HG03103 (cell line): ENCODE measurements around the gene DNAJC30.
"Not testable (repeated sequence)": the region's sequence is repeated elsewhere in the genome, so short reads cannot be mapped to it uniquely, and the experiment has no call there.

Source experiments
- ATAC-seq: cut with Tn5 transposase; IDR thresholded peaks from one replicate; pipeline ENCODE4 v1.9.1; 2021; ENCODE audit warnings: low read depth; ENCODE audit not compliant: unreplicated experiment

The DNAJC30 gene

GRCh38 chr7:73683056-73683787 is at the start of gene DNAJC30, which contains the start of gene BUD23:
Gene DNAJC30, minus strand, starts transcription at chr7:73683453. Its CDS starts 30 bp downstream, at chr7:73683423.
Gene BUD23, plus strand, starts transcription at chr7:73683597. Its CDS starts 29 bp downstream, at chr7:73683626.
- peak; percentile 89 for ATAC-seq

GRCh38 chr7:73732397-73732796 is 49.1 kb upstream of the DNAJC30 start:
- no peak for ATAC-seq

DNA sequence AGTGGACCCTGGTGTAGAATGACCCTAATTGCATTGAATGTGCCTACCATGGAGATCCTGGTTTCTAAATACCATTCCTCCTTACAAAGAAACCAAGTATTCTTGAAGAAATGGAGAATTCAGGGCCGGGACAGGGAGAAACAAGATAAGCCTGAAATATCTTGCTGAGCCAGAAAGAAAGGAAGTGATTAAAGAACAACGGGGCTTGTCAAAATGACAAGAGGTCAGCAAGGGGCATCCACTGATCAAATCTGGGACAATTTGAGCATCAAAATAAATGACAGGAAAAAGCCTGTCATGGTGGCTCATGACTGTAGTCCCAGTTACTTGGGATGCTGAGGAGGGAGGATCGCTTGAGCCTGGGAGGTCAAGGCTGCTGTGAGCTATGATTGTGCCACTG is 47.2 kb upstream of the DNAJC30 start:
- ATAC-seq = no peak

DNA sequence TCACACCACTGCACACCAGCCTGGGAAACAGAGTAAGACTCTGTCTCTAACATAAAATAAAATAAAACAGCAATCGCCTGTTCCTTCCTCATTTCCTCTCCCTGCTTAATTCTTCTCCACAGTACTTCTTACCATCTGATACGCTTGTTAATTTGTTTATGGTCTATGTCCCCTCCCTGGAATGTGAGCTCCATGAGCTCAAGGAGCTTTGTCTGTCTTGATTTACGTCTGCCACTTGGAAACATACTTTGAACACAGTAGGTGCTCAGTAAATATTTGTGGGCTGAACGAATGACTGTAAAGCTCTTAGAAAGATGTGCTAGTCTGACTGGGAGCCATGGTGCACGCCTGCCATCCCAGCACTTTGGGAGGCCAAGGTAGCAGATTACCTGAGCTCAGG is 45.3 kb upstream of the DNAJC30 start:
- ATAC-seq = no peak

GRCh38 chr7:73727952-73728351 is 44.7 kb upstream of the DNAJC30 start:
- ATAC-seq = no peak

DNA sequence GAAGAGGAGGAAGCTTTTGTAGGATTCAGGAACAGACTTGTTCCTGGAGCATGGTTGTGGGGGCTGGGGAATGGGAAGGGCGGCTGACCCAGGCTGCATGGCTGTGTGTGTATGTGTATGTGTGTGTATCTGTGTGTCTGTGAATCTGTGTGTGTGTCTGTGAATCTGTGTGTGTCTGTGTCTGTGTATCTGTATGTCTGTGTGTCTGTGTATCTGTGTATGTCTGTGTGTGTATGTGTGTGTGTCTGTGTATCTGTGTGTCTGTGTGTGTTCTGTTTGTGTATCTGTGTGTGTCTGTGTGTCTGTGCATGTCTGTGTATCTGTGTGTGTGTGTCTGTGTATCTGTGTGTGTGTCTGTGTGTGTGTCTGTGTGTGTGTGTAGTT is 42.8 kb upstream of the DNAJC30 start:
- ATAC-seq = no peak

GRCh38 chr7:73723813-73724212 is 40.6 kb upstream of the DNAJC30 start:
- ATAC-seq = no peak

- no peak for ATAC-seq
These were observed 39.5 kb upstream of the DNAJC30 start for GRCh38 chr7:73722785-73723184.

- not testable (repeated sequence) for ATAC-seq
These were observed 38.9 kb upstream of the DNAJC30 start for GRCh38 chr7:73722182-73722581.

DNA sequence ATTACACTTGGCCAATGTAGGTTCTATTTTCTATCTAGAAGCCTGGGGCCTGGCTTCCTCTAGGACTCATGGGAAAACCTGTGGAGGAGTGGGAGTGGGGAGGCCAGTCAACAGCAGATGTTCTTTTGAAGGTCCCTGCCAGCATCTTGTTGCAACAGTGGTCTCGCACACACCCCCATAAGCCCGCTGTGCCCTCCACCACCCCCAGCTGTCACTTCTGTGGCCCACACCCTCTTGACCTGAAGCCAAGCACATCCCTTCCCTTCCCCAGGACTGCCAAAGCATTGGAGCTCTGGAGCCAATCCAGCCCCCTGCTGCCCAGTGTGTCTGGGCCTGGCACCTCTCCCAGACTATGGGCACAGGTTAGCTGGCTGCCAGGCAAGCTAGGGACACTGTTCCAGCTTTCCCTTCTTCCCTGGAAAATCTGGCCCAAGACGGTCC is 38.1 kb upstream of the DNAJC30 start:
- no peak for ATAC-seq

DNA sequence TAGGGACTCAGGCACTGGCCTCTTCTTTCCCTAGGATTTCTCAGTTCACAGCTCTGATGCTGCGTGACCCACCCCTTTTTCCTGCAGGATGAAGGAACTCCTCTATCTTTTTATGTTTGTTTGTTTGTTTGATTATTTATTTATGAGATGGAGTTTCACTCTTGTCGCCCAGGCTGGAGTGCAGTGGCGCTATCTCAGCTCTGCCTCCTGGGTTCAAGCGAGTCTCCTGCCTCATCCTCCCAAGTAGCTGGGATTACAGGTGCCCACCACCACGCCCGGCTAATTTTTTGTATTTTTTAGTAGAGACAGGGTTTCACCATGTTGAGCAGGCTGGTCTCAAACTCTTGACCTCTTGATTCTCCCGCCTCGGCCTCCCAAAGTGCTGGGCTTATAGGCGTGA is 37.2 kb upstream of the DNAJC30 start:
- not testable (repeated sequence) for ATAC-seq

DNA sequence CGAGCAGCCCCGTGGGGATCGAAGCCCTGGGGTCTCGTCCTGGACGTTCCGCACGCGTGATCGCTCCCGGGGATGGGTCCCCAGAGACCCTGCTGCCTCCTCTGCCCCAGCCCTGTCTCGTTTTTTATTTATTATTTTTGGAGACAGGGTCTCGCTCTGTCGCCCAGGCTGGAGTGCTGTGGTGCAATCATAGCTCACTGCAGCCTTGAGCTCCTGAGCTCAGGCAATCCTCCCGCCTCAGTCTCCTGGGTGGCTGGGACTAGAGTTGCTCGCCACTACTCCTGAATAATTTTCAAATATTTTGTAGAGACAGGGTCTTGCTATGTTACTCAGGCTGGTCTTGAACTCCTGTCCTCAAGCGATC is 36.5 kb upstream of the DNAJC30 start:
- peak; percentile 7 for ATAC-seq

GRCh38 chr7:73718905-73719805 is 35.9 kb upstream of the DNAJC30 start, which contains the start of gene STX1A:
Gene STX1A, minus strand, starts transcription at chr7:73719669. Its CDS starts 38 bp downstream, at chr7:73719631.
- ATAC-seq = peak; percentile 54

DNA sequence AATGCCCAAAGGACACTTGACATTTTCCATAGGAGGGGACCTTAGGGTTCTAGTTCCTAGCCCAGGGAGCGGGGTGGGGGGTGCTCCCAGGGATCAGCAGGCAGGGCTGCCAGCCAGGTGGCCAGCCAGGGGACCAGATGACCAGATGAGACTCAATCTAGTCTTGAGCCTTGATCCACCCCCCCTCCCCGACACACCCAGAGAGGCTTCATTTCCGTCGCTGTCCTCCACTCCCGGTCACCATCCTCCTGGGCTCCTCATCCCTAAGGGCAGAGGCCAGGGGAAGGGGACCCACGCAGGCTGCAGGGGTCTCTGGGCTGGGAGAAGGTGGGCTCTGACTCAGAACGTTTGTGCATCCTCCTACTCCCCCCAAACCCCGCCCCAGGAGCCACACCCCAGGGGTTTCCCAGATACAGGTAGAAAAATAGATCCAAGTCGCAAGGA is 35.2 kb upstream of the DNAJC30 start:
- ATAC-seq = no peak

DNA sequence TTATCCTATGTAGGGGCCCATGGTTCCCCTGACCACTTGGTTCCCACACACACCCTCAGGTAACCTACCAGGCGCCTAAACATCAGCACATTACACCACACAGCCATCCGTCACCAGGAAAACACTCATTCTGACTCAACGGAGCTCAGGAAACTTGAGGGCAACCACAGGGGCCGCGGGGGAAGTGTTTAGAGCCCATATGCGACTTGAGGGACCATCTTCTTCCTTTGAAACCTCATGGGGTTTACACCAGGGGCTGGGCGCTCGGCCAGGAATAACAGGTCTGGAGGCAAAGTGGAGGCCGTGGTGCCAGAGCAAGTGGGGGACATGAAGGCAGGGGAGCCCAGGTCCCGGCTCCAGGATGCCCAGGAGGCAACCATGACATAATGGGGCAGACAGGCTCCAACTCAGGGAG is 34.7 kb upstream of the DNAJC30 start:
- no peak for ATAC-seq

DNA sequence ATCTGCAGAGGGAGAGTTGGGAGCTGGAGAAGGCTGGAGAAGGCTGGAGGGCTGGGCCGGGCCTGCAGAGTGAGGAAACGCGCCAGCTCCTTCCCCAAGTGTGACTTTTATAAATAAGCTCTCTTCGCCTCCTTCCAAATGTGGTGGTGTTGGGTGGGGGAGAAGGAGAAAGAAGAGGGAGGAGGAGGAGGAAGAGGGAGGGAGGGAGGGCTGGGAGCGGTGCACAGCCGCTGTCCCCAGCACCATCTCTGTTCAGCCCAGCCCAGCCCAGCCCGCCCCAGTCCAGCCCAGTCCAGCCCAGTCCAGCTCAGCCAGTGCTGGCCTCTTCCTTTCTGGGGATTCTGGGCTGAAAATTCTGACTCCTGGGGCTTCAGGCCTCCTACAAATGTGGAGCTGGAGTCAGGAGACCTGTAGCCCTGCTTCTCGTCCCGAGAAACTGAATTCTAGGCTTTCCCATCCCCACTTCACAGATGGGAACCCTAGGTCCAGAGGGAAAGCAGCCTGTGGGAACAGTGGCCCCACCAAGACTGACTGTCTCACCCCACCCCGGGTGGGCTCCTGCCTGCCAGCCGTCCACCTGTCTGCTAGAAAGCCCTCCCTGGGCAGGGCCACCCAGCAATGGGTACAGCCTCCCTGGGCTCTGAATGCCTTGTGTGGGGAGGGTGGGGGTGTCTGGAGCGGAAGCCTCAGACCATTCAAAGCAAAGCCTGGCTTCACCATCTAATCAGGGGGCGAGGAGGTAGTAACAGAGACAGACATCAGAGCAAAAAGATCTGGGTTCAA is 34.0 kb upstream of the DNAJC30 start:
- ATAC-seq = no peak

DNA sequence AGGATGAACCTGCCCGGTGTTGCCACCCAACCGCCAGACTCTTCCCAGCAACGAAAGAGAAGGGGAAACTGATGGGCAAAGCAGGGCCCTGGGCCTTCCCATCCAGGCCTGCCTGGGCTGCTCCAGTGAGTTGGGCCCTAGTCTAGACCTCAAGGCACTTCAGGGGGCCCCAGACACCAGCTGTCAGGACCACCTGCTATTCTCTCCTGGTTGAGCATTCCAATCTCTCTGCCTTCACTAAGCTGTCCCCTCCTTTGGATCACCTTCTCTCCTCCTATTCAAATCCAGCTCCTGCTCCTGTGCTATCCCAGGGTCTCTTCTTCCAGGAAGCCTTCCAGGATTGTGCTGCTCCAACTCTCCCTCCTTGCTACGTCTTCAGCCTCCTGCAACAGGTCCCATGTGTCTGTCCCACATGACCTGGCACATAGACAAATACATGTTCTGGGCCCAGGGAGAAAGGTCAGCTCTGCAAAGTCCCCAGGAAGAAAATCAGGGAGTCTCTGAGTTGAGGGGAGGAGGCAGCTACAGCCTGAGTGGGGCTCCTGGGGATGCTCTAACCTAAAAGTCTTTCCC is 33.2 kb upstream of the DNAJC30 start:
- no peak for ATAC-seq

GRCh38 chr7:73715648-73716317 is 32.5 kb upstream of the DNAJC30 start:
- no peak for ATAC-seq

- ATAC-seq = not testable (repeated sequence)
These were observed 30.1 kb upstream of the DNAJC30 start for GRCh38 chr7:73713319-73713718.

DNA sequence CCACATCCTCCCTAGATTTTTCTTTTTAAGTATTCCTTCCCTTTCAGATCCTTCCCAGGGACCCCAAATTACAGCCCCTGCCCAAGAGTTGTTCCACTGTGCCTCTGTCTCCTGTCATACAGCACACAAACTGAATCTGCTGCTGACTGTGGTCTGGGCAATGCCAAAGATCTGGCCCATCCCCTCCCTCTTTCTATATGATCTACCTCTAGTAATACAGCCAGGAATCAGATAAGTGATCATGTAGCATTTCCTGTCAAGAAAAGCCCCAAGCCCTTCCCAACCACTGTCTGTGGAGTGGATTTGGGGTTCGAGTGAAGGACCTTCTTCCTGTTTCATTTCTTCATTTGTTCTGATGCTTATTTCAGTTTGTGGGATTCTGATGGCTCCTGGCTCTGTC is 29.5 kb upstream of the DNAJC30 start:
- ATAC-seq = no peak
